ENCODE data around the gene TNRC6B. TPM values are rescaled to one million over a fixed set of nuclear protein-coding genes. Genes with fewer than 3 reads are reported as not detected.

TNRC6B gene
- total RNA-seq, 6 experiments from 2014 or later = 30.8 to 36.3 (median 34.3) TPM

DNA sequence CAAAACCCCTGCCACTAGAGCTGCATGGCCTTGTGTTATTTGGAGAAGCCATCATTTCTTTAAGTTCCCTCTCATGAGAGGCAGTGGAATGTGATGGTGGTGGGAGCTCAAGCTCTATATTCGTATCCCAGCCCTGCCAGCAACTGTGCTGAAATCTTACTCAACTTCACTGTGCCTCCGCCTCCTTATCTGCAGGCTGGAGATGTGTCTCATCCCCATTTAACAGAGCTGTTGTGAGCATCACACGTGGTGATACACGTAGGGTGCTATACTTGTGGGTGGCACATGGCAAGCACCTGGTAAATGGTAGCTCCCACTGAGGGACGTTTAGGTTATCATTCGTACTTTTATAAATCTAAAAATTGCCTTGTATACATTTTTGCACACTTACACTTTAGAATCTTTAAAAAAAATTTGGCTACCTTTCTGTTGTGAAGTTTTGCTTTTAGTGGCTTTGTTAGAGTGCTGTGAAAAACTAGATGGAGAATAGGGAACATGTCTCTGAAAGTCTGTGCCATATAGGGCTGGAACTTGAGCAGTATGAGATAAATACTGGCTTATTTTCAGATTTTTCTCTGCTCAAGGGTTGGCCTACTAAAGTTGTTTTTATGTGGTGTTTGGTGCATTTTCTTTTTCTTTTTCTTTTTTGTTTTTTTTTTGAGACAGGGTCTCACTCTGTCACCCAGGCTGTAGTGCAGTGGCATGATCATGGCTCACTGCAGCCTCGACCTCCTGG lies 23.2 kb downstream of the TNRC6B start:
- H3K36me3 Mint-ChIP-seq (ENCODE audit: low read depth) = no peaks in the 10 kb centered on the region
- no peak overlapping the region for H3K27ac Mint-ChIP-seq
- H3K4me1 Mint-ChIP-seq (ENCODE audit: low read depth) = peaks cover 69% of the 10 kb centered on the region
- no peaks in the 10 kb centered on the region for H3K27me3 Mint-ChIP-seq (ENCODE audit: insufficient read depth)
- TF ChIP-seq, protein P1, sequence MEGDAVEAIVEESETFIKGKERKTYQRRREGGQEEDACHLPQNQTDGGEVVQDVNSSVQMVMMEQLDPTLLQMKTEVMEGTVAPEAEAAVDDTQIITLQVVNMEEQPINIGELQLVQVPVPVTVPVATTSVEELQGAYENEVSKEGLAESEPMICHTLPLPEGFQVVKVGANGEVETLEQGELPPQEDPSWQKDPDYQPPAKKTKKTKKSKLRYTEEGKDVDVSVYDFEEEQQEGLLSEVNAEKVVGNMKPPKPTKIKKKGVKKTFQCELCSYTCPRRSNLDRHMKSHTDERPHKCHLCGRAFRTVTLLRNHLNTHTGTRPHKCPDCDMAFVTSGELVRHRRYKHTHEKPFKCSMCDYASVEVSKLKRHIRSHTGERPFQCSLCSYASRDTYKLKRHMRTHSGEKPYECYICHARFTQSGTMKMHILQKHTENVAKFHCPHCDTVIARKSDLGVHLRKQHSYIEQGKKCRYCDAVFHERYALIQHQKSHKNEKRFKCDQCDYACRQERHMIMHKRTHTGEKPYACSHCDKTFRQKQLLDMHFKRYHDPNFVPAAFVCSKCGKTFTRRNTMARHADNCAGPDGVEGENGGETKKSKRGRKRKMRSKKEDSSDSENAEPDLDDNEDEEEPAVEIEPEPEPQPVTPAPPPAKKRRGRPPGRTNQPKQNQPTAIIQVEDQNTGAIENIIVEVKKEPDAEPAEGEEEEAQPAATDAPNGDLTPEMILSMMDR (IDR thresholded peaks at IDR 0.05) = no peak
- H3K9me3 Mint-ChIP-seq = no peaks in the 10 kb centered on the region
- DNase-seq = no peak
- no peak overlapping the region for H3K4me3 Mint-ChIP-seq

DNA sequence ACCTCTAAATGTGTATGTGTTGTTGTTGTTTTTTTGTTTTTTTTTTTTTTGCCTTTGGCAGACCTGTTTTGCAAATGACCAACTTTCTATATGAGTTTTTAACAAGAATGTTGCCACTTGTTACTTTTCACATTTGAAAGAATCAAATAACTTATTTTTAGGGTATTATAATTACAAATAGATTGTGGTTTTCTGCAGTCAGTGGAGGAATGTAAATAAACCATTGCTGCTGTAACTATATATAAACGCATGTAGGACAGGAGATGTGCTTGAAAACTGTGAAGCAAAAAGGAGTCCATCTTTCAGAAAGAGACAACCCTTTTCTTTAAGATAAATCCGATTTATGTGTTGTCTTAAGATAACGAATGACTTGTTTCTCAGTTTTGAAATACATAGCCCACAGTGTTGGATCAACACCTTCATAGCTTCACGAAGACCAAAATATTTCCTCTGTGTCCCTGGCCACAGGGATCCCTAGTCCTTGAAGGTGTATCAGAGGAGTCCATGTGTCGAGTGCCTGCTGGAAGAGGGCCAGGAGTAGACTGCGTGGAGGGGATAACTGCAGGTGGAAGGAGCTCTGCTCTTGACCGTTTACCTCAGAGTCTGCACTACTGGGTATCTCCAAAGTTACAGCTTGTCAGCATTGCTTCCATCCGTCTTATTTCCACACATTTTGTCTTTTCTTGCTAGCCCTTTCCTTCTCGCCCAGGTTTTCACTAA lies 24.7 kb downstream of the TNRC6B start:
- Mint-ChIP-seq H3K27ac (no peak overlapping the region; the same call in 1 of the 2 replicates), H3K4me1 (ENCODE audit: low read depth) (peaks cover 55% of the 10 kb centered on the region), H3K9me3 (no peaks in the 10 kb centered on the region), H3K36me3 (ENCODE audit: low read depth) (no peaks in the 10 kb centered on the region; the same call in 1 of the 2 replicates), H3K4me3 (peak overlapping the region; percentile 37; the same call in 1 of the 2 replicates), H3K27me3 (ENCODE audit: insufficient read depth) (no peaks in the 10 kb centered on the region)
- TF ChIP-seq, protein P1 (IDR thresholded peaks at IDR 0.05) = no peak
- no peak for DNase-seq

DNA sequence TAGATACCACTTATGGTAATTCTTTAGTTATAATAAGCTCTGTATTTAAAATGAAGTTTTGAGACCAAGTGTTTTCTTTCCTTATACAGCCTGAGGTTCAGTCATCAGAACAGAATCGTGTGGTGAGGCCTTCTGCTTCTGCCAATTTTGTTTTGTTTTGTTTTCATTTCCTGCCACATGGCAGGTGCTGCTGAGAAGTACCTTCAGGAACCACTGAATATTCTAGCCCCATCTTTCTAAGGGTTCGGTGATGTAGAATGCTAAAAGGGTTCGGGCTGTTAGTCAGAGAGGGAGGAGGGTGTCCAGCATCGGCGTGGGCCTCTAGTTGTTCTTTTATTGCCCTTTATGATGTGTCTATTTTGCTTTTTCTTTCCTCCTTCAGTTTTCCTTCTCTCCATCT lies 25.8 kb downstream of the TNRC6B start:
- no peaks in the 10 kb centered on the region for H3K27me3 Mint-ChIP-seq (ENCODE audit: insufficient read depth)
- H3K9me3 Mint-ChIP-seq = no peaks in the 10 kb centered on the region
- no peaks in the 10 kb centered on the region; the same call in 1 of the 2 replicates for H3K36me3 Mint-ChIP-seq (ENCODE audit: low read depth)
- TF ChIP-seq, protein P1 (IDR thresholded peaks at IDR 0.05) = no peak
- no peak for DNase-seq
- H3K4me1 Mint-ChIP-seq (ENCODE audit: low read depth) = peaks cover 48% of the 10 kb centered on the region
- H3K27ac Mint-ChIP-seq = peak overlapping the region; percentile 77
- peak overlapping the region; percentile 58 for H3K4me3 Mint-ChIP-seq

DNA sequence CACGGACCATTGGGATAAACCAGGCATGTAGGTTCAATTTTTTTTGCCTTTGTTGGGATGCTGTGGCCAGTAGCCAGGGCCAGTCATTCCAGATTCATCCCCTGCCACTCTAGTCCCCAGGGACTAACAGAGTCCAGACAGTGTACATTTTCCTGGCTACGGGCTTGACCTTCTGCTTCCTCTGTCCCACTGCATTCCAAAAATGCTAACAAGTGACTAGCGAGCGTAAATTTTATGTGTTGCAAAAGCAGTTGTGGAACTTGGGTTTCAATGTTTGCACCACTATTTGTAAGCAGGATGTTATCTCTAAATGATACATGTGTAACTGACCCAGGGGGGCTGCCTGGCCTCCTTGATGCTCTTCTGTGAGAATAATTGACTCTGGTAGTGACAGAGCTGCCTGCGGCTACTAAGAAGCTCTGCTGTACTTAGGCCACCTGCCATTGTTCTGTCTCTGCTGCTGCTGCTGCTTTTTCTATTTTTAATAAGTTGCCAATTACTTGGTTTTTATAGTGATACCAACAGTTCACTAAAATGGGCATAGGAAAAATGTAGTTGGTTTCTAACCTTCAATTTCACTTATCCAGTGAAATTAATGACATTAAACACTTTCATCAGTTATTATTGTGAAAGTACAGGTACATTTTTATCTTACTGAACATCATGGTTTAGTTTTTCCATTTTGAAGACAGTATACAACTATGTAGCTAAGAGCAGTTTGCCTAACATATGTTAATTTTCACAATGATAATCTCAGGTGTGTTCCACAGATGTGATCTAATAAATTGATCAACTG lies 26.8 kb downstream of the TNRC6B start:
- TF ChIP-seq, protein P1 (IDR thresholded peaks at IDR 0.05) = no peak
- H3K27me3 Mint-ChIP-seq (ENCODE audit: insufficient read depth) = no peaks in the 10 kb centered on the region
- H3K4me3 Mint-ChIP-seq = peak overlapping the region; percentile 58
- peak overlapping the region; percentile 77 for H3K27ac Mint-ChIP-seq
- H3K9me3 Mint-ChIP-seq = no peaks in the 10 kb centered on the region
- peaks cover 38% of the 10 kb centered on the region for H3K4me1 Mint-ChIP-seq (ENCODE audit: low read depth)
- peak; percentile 69 for DNase-seq
- H3K36me3 Mint-ChIP-seq (ENCODE audit: low read depth) = no peaks in the 10 kb centered on the region; the same call in 1 of the 2 replicates

DNA sequence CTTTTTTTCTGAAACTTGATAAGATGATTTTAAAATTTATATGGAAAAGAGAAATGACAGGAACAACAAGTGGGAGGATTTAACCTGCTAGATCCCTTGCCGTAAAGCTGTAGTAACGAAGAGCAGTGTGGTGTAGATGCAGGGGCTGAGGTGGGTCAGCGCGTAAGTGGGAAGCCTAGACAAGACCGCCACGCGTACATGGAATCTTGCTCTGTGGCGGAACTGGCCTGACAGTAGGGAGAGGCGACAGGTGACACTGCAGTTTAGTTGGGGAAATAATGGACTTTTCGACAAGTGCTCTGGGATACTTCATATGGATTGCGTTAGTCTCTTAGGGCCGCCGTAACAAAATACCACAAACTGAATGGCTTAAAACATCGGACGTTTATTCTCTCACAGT lies 28.8 kb downstream of the TNRC6B start:
- DNase-seq = no peak
- Mint-ChIP-seq H3K27ac (no peak overlapping the region), H3K27me3 (ENCODE audit: insufficient read depth) (peaks cover 1% of the 10 kb centered on the region; the same call in 1 of the 2 replicates), H3K9me3 (no peaks in the 10 kb centered on the region), H3K4me1 (ENCODE audit: low read depth) (peaks cover 41% of the 10 kb centered on the region), H3K4me3 (no peak overlapping the region), H3K36me3 (ENCODE audit: low read depth) (no peaks in the 10 kb centered on the region; the same call in 1 of the 2 replicates)
- TF ChIP-seq, protein P1 (IDR thresholded peaks at IDR 0.05) = no peak

All from HFFc6 (cell line).